ENCODE results near the gene NFAM1. TPM values are rescaled to one million over a fixed set of nuclear protein-coding genes. Genes with fewer than 3 reads are reported as not detected.

The NFAM1 gene
- total and polyA plus RNA-seq, 2 of the 4 experiments (the other 2 are of a cell fraction) = not detected

- ChIA-PET CTCF (no interaction called here), POLR2A (ENCODE audit: unreplicated experiment) (no interaction called here)
- Histone ChIP-seq H3K4ac (ENCODE audit: low read depth, low read length) (no peak overlapping the region), H2AFZ (replicated peaks; ENCODE audit: low read length, poor library complexity) (no peak overlapping the region), H2AK9ac (replicated peaks; ENCODE audit: low read depth, low read length, poor library complexity) (no peak overlapping the region), H2BK20ac (ENCODE audit: low read depth, low read length) (no peak overlapping the region), H2BK120ac (ENCODE audit: low read depth, low read length) (no peak overlapping the region), H3K27ac (ENCODE audit: insufficient read depth, low read length) (no peak overlapping the region), H3K14ac (replicated peaks; ENCODE audit: low read depth, low read length) (no peak overlapping the region), H3K56ac (ENCODE audit: extremely low read depth, insufficient read depth, low read length) (no peak overlapping the region), H4K5ac (ENCODE audit: low read depth, low read length) (no peak overlapping the region), H3K4me2 (ENCODE audit: low read depth, low read length) (no peak overlapping the region), H3K4me1 (ENCODE audit: control insufficient read depth, insufficient read depth, low read length) (no peaks in the 10 kb centered on the region), H3K9me3 (ENCODE audit: control insufficient read depth, insufficient read depth, low read length) (no peaks in the 10 kb centered on the region), H3K4me3 (ENCODE audit: insufficient read depth, low read depth, low read length) (no peak overlapping the region), H3K9ac (ENCODE audit: low read depth, low read length) (no peak overlapping the region), H2BK15ac (ENCODE audit: low read depth, low read length) (no peak overlapping the region), H4K20me1 (ENCODE audit: insufficient read depth, low read length) (no peaks in the 10 kb centered on the region), H2AK5ac (ENCODE audit: low read depth, low read length) (no peak overlapping the region), H3K36me3 (ENCODE audit: control insufficient read depth, insufficient read depth, low read length) (no peaks in the 10 kb centered on the region), H3K9me1 (ENCODE audit: insufficient read depth, low read length) (no peaks in the 10 kb centered on the region), H3K27me3 (ENCODE audit: control insufficient read depth, insufficient read depth, low read length) (peaks cover 46% of the 10 kb centered on the region), H4K91ac (ENCODE audit: insufficient read depth, low read depth, low read length) (no peak overlapping the region), H3K23ac (ENCODE audit: low read depth, low read length) (no peak overlapping the region), H2BK5ac (ENCODE audit: low read depth, low read length, poor library complexity, severe bottlenecking) (no peak overlapping the region), H3K18ac (ENCODE audit: low read depth, low read length) (no peak overlapping the region), H3K79me1 (ENCODE audit: low read depth in 1 of 2, low read length in 2 of 2) (no peaks in the 10 kb centered on the region), H4K8ac (ENCODE audit: low read depth in 2 of 2, low read length in 2 of 2) (no peak overlapping the region)
- TF ChIP-seq MXI1 (IDR thresholded peaks at IDR 0.05; ENCODE audit: borderline replicate concordance, low read depth, low read length) (no peak), MAFK (IDR thresholded peaks at IDR 0.05; ENCODE audit: low read depth, low read length) (no peak), CEBPB (IDR thresholded peaks at IDR 0.05; ENCODE audit: low read depth, low read length) (no peak), USF2 (IDR thresholded peaks at IDR 0.05; ENCODE audit: low read depth, low read length) (no peak), MAZ (IDR thresholded peaks at IDR 0.05; ENCODE audit: borderline replicate concordance, low read depth, low read length) (no peak), FOS (IDR thresholded peaks at IDR 0.05; ENCODE audit: low read depth, low read length) (no peak), RFX5 (IDR thresholded peaks at IDR 0.05; ENCODE audit: low read depth, low read length) (no peak), POLR2A (IDR thresholded peaks at IDR 0.05; ENCODE audit: low read depth, low read length) (no peak), RAD21 (IDR thresholded peaks at IDR 0.05; ENCODE audit: low read length) (no peak), NFE2L2 (IDR thresholded peaks at IDR 0.05; ENCODE audit: low read depth, low read length) (no peak)
- TF ChIP-seq, protein P1, sequence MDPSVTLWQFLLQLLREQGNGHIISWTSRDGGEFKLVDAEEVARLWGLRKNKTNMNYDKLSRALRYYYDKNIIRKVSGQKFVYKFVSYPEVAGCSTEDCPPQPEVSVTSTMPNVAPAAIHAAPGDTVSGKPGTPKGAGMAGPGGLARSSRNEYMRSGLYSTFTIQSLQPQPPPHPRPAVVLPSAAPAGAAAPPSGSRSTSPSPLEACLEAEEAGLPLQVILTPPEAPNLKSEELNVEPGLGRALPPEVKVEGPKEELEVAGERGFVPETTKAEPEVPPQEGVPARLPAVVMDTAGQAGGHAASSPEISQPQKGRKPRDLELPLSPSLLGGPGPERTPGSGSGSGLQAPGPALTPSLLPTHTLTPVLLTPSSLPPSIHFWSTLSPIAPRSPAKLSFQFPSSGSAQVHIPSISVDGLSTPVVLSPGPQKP (IDR thresholded peaks at IDR 0.05; ENCODE audit: borderline replicate concordance, low read depth, low read length) = no peak
- dilution Hi-C loops (cut with HindIII; ENCODE audit: low sequenced_read_pairs, unreplicated experiment) (no loop called here), intact Hi-C loops (cut with micrococcal nuclease) (no loop called here), in situ Hi-C loops (cut with MboI; ENCODE audit: low sequenced_read_pairs) (no loop called here)
- DNase-seq = no peak
- no TSS peak for BruUV-seq (replicated peaks)
- ATAC-seq (ENCODE audit: low read depth) = no peak
- no CpG with 5 or more reads among the region's 9 CpGs for WGBS, 2 experiments (ENCODE audit: extremely low coverage in 2 of 2, insufficient read length in 1 of 2)
These were observed 27.9 kb downstream of the NFAM1 start for GRCh38 chr22:42404266-42404665.

Data from IMR-90 (cell line).